ES-I3 (cell line): ENCODE data around the gene TOLLIP.

Source experiments
- H3K36me3 ChIP-seq: 2 replicates; pipeline ENCODE4 v1.6.1; 2013; ENCODE audit warnings: mild to moderate bottlenecking, low read length, control low read depth, moderate library complexity; ENCODE audit not compliant: insufficient read depth
- H3K4me1 ChIP-seq: 2 replicates; pipeline ENCODE4 v1.6.1; 2013; ENCODE audit warnings: mild to moderate bottlenecking, control low read depth, low read length; ENCODE audit not compliant: insufficient read depth
- H3K9ac ChIP-seq: 2 replicates; pipeline ENCODE4 v1.6.1; 2013; ENCODE audit warnings: low read depth, mild to moderate bottlenecking, low read length, moderate library complexity
- H3K9me3 ChIP-seq: 2 replicates; pipeline ENCODE4 v1.6.1; 2013; ENCODE audit warnings: mild to moderate bottlenecking, low read length, moderate library complexity; ENCODE audit not compliant: control insufficient read depth, insufficient read depth

Gene TOLLIP

DNA sequence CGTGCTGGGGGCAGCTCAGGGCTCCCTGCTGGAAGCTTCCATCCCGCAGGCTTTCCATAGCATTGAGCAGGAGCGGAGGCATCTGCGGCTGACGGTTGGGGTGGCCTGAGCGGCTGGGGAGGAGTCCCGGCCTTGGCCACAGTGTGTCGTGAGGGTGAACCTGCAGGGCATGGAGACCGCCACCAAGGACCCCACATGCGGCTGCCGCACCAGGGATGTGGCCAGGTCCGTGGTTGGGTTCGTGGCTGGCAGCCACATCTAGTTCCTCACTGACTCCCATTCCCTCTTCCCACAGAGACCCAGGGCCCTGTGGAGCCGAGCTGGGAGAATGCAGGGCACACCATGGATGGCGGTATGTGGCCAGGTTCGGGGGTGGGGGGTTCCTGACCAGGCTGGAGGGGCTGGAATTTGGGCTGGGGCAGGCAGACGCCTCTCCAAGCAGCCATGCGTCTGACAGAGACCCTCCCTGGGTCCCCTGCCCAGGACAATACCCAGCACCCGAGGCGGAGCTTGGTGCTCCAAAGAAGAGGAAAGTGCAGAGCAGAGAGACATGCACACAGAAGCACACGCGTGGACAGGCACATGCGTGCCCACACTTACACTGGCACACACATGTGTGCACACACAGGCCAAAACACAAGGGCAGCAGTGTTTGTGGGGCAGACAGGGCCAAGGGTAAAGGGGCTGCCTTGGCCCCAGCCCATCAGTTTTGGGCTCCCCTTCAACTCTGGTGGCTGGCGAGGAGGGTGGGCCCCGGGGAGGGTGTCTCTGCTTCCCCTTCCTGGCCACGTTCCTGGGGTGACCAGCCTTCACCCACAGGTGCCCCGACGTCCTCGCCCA, 83.8 kb downstream of the TOLLIP start:
- H3K9me3 ChIP-seq: no peaks in the 10 kb centered on the region
- H3K9ac ChIP-seq: no peak overlapping the region
- H3K4me1 ChIP-seq: no peaks in the 10 kb centered on the region; the same call in 1 of the 2 replicates
- no peaks in the 10 kb centered on the region for H3K36me3 ChIP-seq

DNA sequence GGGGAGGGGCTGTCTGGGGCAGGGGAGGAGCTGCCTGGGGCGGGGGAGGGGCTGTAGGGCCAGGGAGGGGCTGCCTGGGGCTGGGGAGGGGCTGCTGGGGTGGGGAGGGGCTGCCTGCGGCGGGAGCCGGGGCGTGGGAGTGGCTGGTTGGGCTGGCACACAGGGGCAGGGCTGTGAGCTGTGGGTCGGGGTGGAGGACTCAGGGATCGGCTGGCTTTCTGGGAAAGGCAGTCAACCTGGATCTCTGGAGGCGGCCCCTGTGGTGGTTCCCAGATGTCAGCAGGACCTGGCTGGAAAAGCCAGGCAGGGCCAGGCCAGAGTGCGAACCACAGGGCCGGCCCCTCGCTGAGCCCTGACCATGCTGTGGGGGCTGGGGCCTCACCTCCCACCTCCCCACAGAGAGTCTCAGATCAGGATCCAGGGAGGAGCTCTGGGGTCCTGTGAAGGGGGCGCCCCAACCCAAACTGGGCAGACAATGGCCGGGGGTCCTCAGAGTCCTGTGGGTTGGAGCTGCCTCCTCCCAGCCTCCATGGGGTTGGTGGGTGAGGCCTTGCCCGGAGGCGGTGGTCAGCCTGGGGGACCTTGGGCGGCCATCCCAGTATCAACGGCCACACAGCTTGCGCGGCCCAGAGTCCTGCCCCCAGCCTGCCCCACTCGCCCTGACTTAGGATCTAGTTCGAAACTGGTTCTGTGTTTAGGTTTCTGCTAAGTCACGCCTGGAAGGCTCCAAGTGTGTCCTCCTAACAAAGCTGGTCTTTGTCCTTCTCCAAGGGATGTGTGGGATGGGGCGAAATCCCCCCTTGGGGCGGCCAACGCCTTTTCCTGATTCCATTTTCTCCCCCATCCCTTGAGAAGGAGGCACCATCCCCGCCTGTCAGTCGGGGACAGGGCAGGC, 84.7 kb downstream of the TOLLIP start:
- Histone ChIP-seq H3K9me3 (no peaks in the 10 kb centered on the region), H3K4me1 (no peaks in the 10 kb centered on the region; the same call in 1 of the 2 replicates), H3K9ac (no peak overlapping the region), H3K36me3 (no peaks in the 10 kb centered on the region)
